Measurements from ENCODE around the gene NACAD. TPM values are rescaled to one million over a fixed set of nuclear protein-coding genes. Genes with fewer than 3 reads are reported as not detected.

The NACAD gene
- polyA plus RNA-seq, 1 donor = 7.2 TPM

- 100% methylated on average over 1 of the region's 6 CpGs for WGBS (ENCODE audit: insufficient coverage, low lambda C conversion rate)
- Histone ChIP-seq H3K4me1 (ENCODE audit: control insufficient read depth, insufficient read depth, low read length) (no peaks in the 10 kb centered on the region), H3K27ac (ENCODE audit: low read length) (no peak overlapping the region), H3K9me3 (ENCODE audit: control insufficient read depth, low read depth, low read length) (no peaks in the 10 kb centered on the region), H3K27me3 (ENCODE audit: control insufficient read depth, insufficient read depth, low read length) (no peaks in the 10 kb centered on the region), H3K36me3 (ENCODE audit: control insufficient read depth, insufficient read depth, low read length) (peaks cover 11% of the 10 kb centered on the region), H3K4me3 (ENCODE audit: low read length) (no peak overlapping the region)
- DNase-seq = no peak
These were observed 35.4 kb downstream of the NACAD start for GRCh38 chr7:45053401-45053800.

GRCh38 chr7:45052011-45052410 lies 36.8 kb downstream of the NACAD start:
- Histone ChIP-seq H3K27me3 (ENCODE audit: control insufficient read depth, insufficient read depth, low read length) (no peaks in the 10 kb centered on the region), H3K4me1 (ENCODE audit: control insufficient read depth, insufficient read depth, low read length) (no peaks in the 10 kb centered on the region), H3K27ac (ENCODE audit: low read length) (no peak overlapping the region), H3K4me3 (ENCODE audit: low read length) (no peak overlapping the region), H3K36me3 (ENCODE audit: control insufficient read depth, insufficient read depth, low read length) (peaks cover 12% of the 10 kb centered on the region), H3K9me3 (ENCODE audit: control insufficient read depth, low read depth, low read length) (no peaks in the 10 kb centered on the region)
- no CpG with 5 or more reads among the region's 3 CpGs for WGBS (ENCODE audit: insufficient coverage, low lambda C conversion rate)
- DNase-seq = no peak

- DNase-seq = no peak
- Histone ChIP-seq H3K27me3 (ENCODE audit: control insufficient read depth, insufficient read depth, low read length) (no peaks in the 10 kb centered on the region), H3K9me3 (ENCODE audit: control insufficient read depth, low read depth, low read length) (no peaks in the 10 kb centered on the region), H3K4me3 (ENCODE audit: low read length) (no peak overlapping the region), H3K27ac (ENCODE audit: low read length) (no peak overlapping the region), H3K36me3 (ENCODE audit: control insufficient read depth, insufficient read depth, low read length) (peaks cover 15% of the 10 kb centered on the region), H3K4me1 (ENCODE audit: control insufficient read depth, insufficient read depth, low read length) (no peaks in the 10 kb centered on the region)
- WGBS (ENCODE audit: insufficient coverage, low lambda C conversion rate) = no CpG with 5 or more reads among the region's 2 CpGs
These were observed 38.6 kb downstream of the NACAD start for GRCh38 chr7:45050198-45050597.

GRCh38 chr7:45048748-45049147 lies 40.0 kb downstream of the NACAD start:
- Histone ChIP-seq H3K4me1 (ENCODE audit: control insufficient read depth, insufficient read depth, low read length) (no peaks in the 10 kb centered on the region), H3K36me3 (ENCODE audit: control insufficient read depth, insufficient read depth, low read length) (peaks cover 15% of the 10 kb centered on the region), H3K9me3 (ENCODE audit: control insufficient read depth, low read depth, low read length) (no peaks in the 10 kb centered on the region), H3K27me3 (ENCODE audit: control insufficient read depth, insufficient read depth, low read length) (no peaks in the 10 kb centered on the region), H3K4me3 (ENCODE audit: low read length) (no peak overlapping the region), H3K27ac (ENCODE audit: low read length) (no peak overlapping the region)
- DNase-seq = no peak
- WGBS (ENCODE audit: insufficient coverage, low lambda C conversion rate) = no CpG with 5 or more reads among the region's 1 CpG

GRCh38 chr7:45044338-45044737 lies 44.4 kb downstream of the NACAD start:
- Histone ChIP-seq H3K4me3 (ENCODE audit: low read length) (no peak overlapping the region), H3K4me1 (ENCODE audit: control insufficient read depth, insufficient read depth, low read length) (no peaks in the 10 kb centered on the region), H3K9me3 (ENCODE audit: control insufficient read depth, low read depth, low read length) (no peaks in the 10 kb centered on the region), H3K27me3 (ENCODE audit: control insufficient read depth, insufficient read depth, low read length) (no peaks in the 10 kb centered on the region), H3K27ac (ENCODE audit: low read length) (no peak overlapping the region), H3K36me3 (ENCODE audit: control insufficient read depth, insufficient read depth, low read length) (peaks cover 16% of the 10 kb centered on the region)
- WGBS (ENCODE audit: insufficient coverage, low lambda C conversion rate) = no CpG with 5 or more reads among the region's 5 CpGs
- DNase-seq = no peak

- peaks cover 23% of the 10 kb centered on the region for H3K36me3 ChIP-seq (ENCODE audit: control insufficient read depth, insufficient read depth, low read length)
- peaks cover 5% of the 10 kb centered on the region for H3K4me1 ChIP-seq (ENCODE audit: control insufficient read depth, insufficient read depth, low read length)
- H3K27ac ChIP-seq (ENCODE audit: low read length) = no peak overlapping the region
- H3K9me3 ChIP-seq (ENCODE audit: control insufficient read depth, low read depth, low read length) = no peaks in the 10 kb centered on the region
- no peak for DNase-seq
- H3K4me3 ChIP-seq (ENCODE audit: low read length) = no peak overlapping the region
- 100% methylated on average over 1 of the region's 5 CpGs for WGBS (ENCODE audit: insufficient coverage, low lambda C conversion rate)
- H3K27me3 ChIP-seq (ENCODE audit: control insufficient read depth, insufficient read depth, low read length) = no peaks in the 10 kb centered on the region
These were observed 49.7 kb downstream of the NACAD start for GRCh38 chr7:45039106-45039505.

GRCh38 chr7:45037876-45038275 lies 50.9 kb downstream of the NACAD start:
- H3K27ac ChIP-seq (ENCODE audit: low read length) = no peak overlapping the region
- peaks cover 5% of the 10 kb centered on the region for H3K4me1 ChIP-seq (ENCODE audit: control insufficient read depth, insufficient read depth, low read length)
- H3K4me3 ChIP-seq (ENCODE audit: low read length) = no peak overlapping the region
- 60% methylated on average over 1 of the region's 5 CpGs for WGBS (ENCODE audit: insufficient coverage, low lambda C conversion rate)
- no peak for DNase-seq
- peaks cover 21% of the 10 kb centered on the region for H3K36me3 ChIP-seq (ENCODE audit: control insufficient read depth, insufficient read depth, low read length)
- no peaks in the 10 kb centered on the region for H3K9me3 ChIP-seq (ENCODE audit: control insufficient read depth, low read depth, low read length)
- H3K27me3 ChIP-seq (ENCODE audit: control insufficient read depth, insufficient read depth, low read length) = no peaks in the 10 kb centered on the region

- WGBS (ENCODE audit: insufficient coverage, low lambda C conversion rate) = no CpG with 5 or more reads among the region's 8 CpGs
- Histone ChIP-seq H3K27me3 (ENCODE audit: control insufficient read depth, insufficient read depth, low read length) (no peaks in the 10 kb centered on the region), H3K9me3 (ENCODE audit: control insufficient read depth, low read depth, low read length) (no peaks in the 10 kb centered on the region), H3K27ac (ENCODE audit: low read length) (no peak overlapping the region), H3K36me3 (ENCODE audit: control insufficient read depth, insufficient read depth, low read length) (peaks cover 19% of the 10 kb centered on the region), H3K4me3 (ENCODE audit: low read length) (no peak overlapping the region), H3K4me1 (ENCODE audit: control insufficient read depth, insufficient read depth, low read length) (peaks cover 5% of the 10 kb centered on the region)
- no peak for DNase-seq
These were observed 52.0 kb downstream of the NACAD start for GRCh38 chr7:45036796-45037195.

GRCh38 chr7:45036317-45036716 lies 52.5 kb downstream of the NACAD start:
- Histone ChIP-seq H3K27ac (ENCODE audit: low read length) (no peak overlapping the region), H3K36me3 (ENCODE audit: control insufficient read depth, insufficient read depth, low read length) (peaks cover 14% of the 10 kb centered on the region), H3K9me3 (ENCODE audit: control insufficient read depth, low read depth, low read length) (no peaks in the 10 kb centered on the region), H3K4me1 (ENCODE audit: control insufficient read depth, insufficient read depth, low read length) (peaks cover 5% of the 10 kb centered on the region), H3K27me3 (ENCODE audit: control insufficient read depth, insufficient read depth, low read length) (no peaks in the 10 kb centered on the region), H3K4me3 (ENCODE audit: low read length) (no peak overlapping the region)
- peak in 1 of 2 donors; percentile 35 for DNase-seq
- WGBS (ENCODE audit: insufficient coverage, low lambda C conversion rate) = no CpG with 5 or more reads among the region's 3 CpGs

GRCh38 chr7:45035893-45036292 lies 52.9 kb downstream of the NACAD start:
- Histone ChIP-seq H3K27ac (ENCODE audit: low read length) (no peak overlapping the region), H3K9me3 (ENCODE audit: control insufficient read depth, low read depth, low read length) (no peaks in the 10 kb centered on the region), H3K27me3 (ENCODE audit: control insufficient read depth, insufficient read depth, low read length) (no peaks in the 10 kb centered on the region), H3K36me3 (ENCODE audit: control insufficient read depth, insufficient read depth, low read length) (peaks cover 13% of the 10 kb centered on the region), H3K4me1 (ENCODE audit: control insufficient read depth, insufficient read depth, low read length) (peaks cover 5% of the 10 kb centered on the region), H3K4me3 (ENCODE audit: low read length) (no peak overlapping the region)
- DNase-seq = peak in 1 of 2 donors; percentile 14
- 27% methylated on average over 2 of the region's 6 CpGs for WGBS (ENCODE audit: insufficient coverage, low lambda C conversion rate)

- Histone ChIP-seq H3K36me3 (ENCODE audit: control insufficient read depth, insufficient read depth, low read length) (peaks cover 13% of the 10 kb centered on the region), H3K4me1 (ENCODE audit: control insufficient read depth, insufficient read depth, low read length) (peaks cover 5% of the 10 kb centered on the region), H3K4me3 (ENCODE audit: low read length) (no peak overlapping the region), H3K27me3 (ENCODE audit: control insufficient read depth, insufficient read depth, low read length) (no peaks in the 10 kb centered on the region), H3K27ac (ENCODE audit: low read length) (no peak overlapping the region), H3K9me3 (ENCODE audit: control insufficient read depth, low read depth, low read length) (no peaks in the 10 kb centered on the region)
- WGBS (ENCODE audit: insufficient coverage, low lambda C conversion rate) = no CpG with 5 or more reads among the region's 5 CpGs
- no peak for DNase-seq
These were observed 53.4 kb downstream of the NACAD start for GRCh38 chr7:45035371-45035770.
